ENCODE results near the gene AKAP7. TPM values are rescaled to one million over a fixed set of nuclear protein-coding genes. Genes with fewer than 3 reads are reported as not detected.

AKAP7 gene
- total RNA-seq, 1 donor from 2014 or later: 4.6 TPM

DNA sequence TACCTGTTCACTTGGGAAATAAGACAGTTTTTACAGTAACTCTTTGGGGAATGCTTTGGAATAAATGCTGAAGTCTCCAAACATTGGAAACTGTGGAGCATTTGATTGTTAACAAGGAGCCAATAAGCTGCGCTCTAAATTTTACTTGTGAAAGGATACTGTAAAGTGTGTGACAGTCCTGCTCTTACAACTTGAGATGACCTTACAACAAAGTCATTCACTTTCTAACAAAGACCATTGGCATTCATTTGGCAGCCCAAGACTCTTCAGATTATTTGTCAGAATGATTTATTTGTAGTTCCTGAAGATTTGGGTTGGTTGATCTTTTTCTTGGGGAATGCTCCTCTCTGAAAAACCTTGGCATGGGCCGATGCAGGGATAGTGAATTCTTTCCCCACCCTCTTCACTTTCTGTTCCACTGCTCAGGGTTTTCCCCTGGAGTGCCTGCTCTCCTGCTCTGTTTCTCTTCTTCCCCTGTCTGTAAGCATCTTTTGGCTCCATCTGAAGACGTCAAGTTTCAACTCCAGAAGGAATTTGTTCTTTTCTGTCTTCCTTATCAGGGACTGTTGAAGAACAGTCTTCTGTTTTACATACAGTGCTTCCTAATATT is 116.4 kb downstream of the AKAP7 start:
- no peaks in the 10 kb centered on the region for H3K36me3 Mint-ChIP-seq (ENCODE audit: low read depth, unreplicated experiment)
- Histone ChIP-seq H3K36me3 (ENCODE audit: insufficient read depth, low read length) (no peaks in the 10 kb centered on the region), H3K4me3 (ENCODE audit: insufficient read depth, low read depth, low read length) (no peak overlapping the region), H3K27me3 (ENCODE audit: insufficient read depth, low read length) (no peaks in the 10 kb centered on the region), H3K27ac (ENCODE audit: low read depth, low read length) (no peak overlapping the region), H3K4me2 (ENCODE audit: low read length) (no peak overlapping the region), H2AFZ (ENCODE audit: low read depth, low read length) (no peak overlapping the region), H3K4me1 (ENCODE audit: insufficient read depth, low read length) (no peaks in the 10 kb centered on the region), H3K79me2 (ENCODE audit: insufficient read depth, low read length) (no peaks in the 10 kb centered on the region), H3K9me3 (ENCODE audit: insufficient read depth, low read depth, low read length) (no peaks in the 10 kb centered on the region), H4K20me1 (ENCODE audit: insufficient read depth, low read length) (no peaks in the 10 kb centered on the region), H3K9ac (ENCODE audit: low read length) (no peak overlapping the region)
- no peak overlapping the region for H3K27ac Mint-ChIP-seq (ENCODE audit: unreplicated experiment)
- no peaks in the 10 kb centered on the region for H3K9me3 Mint-ChIP-seq (ENCODE audit: unreplicated experiment)
- H3K4me3 Mint-ChIP-seq (ENCODE audit: unreplicated experiment): no peak overlapping the region
- no peaks in the 10 kb centered on the region for H3K27me3 Mint-ChIP-seq (ENCODE audit: low read depth, unreplicated experiment)
- DNase-seq (ENCODE audit: low read depth) (no peak), FAIRE-seq (no peak)
- H3K4me1 Mint-ChIP-seq (ENCODE audit: low read depth, unreplicated experiment): peaks cover 25% of the 10 kb centered on the region
- no peak for TF ChIP-seq EZH2 (IDR thresholded peaks at IDR 0.05; ENCODE audit: insufficient read depth, low read length)
- TF ChIP-seq, protein P1, sequence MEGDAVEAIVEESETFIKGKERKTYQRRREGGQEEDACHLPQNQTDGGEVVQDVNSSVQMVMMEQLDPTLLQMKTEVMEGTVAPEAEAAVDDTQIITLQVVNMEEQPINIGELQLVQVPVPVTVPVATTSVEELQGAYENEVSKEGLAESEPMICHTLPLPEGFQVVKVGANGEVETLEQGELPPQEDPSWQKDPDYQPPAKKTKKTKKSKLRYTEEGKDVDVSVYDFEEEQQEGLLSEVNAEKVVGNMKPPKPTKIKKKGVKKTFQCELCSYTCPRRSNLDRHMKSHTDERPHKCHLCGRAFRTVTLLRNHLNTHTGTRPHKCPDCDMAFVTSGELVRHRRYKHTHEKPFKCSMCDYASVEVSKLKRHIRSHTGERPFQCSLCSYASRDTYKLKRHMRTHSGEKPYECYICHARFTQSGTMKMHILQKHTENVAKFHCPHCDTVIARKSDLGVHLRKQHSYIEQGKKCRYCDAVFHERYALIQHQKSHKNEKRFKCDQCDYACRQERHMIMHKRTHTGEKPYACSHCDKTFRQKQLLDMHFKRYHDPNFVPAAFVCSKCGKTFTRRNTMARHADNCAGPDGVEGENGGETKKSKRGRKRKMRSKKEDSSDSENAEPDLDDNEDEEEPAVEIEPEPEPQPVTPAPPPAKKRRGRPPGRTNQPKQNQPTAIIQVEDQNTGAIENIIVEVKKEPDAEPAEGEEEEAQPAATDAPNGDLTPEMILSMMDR (IDR thresholded peaks at IDR 0.05; ENCODE audit: insufficient read depth, low read depth, low read length): no peak

DNA sequence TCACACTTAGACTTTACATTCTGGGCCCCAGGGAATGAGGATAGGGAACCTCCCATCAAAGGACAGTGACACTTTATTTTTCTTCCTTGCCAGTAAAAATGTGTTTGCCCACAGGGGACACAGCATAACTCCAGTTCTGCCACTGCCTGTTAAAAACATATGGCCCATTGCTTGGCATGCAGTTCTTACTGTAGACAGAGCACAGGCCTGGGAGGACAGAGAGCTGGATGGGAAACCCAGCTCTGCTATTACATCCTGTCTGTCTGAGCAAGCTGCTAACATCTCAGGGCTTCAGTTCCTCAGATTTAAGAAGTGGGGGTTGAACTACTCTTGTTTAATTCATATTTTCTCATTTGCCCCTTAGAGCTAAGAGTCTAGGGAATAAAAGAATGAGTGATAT is 120.2 kb downstream of the AKAP7 start:
- Histone ChIP-seq H2AFZ (ENCODE audit: low read depth, low read length) (no peak overlapping the region), H3K27ac (ENCODE audit: low read depth, low read length) (no peak overlapping the region), H3K4me1 (ENCODE audit: insufficient read depth, low read length) (no peaks in the 10 kb centered on the region), H3K4me2 (ENCODE audit: low read length) (no peak overlapping the region), H3K36me3 (ENCODE audit: insufficient read depth, low read length) (no peaks in the 10 kb centered on the region), H3K27me3 (ENCODE audit: insufficient read depth, low read length) (no peaks in the 10 kb centered on the region), H3K9me3 (ENCODE audit: insufficient read depth, low read depth, low read length) (no peaks in the 10 kb centered on the region), H4K20me1 (ENCODE audit: insufficient read depth, low read length) (no peaks in the 10 kb centered on the region), H3K9ac (ENCODE audit: low read length) (no peak overlapping the region), H3K79me2 (ENCODE audit: insufficient read depth, low read length) (no peaks in the 10 kb centered on the region), H3K4me3 (ENCODE audit: insufficient read depth, low read depth, low read length) (no peak overlapping the region)
- FAIRE-seq: no peak
- Mint-ChIP-seq H3K4me1 (ENCODE audit: low read depth, unreplicated experiment) (peaks cover 25% of the 10 kb centered on the region), H3K27ac (ENCODE audit: unreplicated experiment) (no peak overlapping the region), H3K36me3 (ENCODE audit: low read depth, unreplicated experiment) (peaks cover under 1% of the 10 kb centered on the region), H3K4me3 (ENCODE audit: unreplicated experiment) (no peak overlapping the region), H3K9me3 (ENCODE audit: unreplicated experiment) (no peaks in the 10 kb centered on the region), H3K27me3 (ENCODE audit: low read depth, unreplicated experiment) (no peaks in the 10 kb centered on the region)
- no peak for DNase-seq (ENCODE audit: low read depth)
- TF ChIP-seq, protein P1 (IDR thresholded peaks at IDR 0.05; ENCODE audit: insufficient read depth, low read depth, low read length): no peak
- TF ChIP-seq EZH2 (IDR thresholded peaks at IDR 0.05; ENCODE audit: insufficient read depth, low read length): no peak

DNA sequence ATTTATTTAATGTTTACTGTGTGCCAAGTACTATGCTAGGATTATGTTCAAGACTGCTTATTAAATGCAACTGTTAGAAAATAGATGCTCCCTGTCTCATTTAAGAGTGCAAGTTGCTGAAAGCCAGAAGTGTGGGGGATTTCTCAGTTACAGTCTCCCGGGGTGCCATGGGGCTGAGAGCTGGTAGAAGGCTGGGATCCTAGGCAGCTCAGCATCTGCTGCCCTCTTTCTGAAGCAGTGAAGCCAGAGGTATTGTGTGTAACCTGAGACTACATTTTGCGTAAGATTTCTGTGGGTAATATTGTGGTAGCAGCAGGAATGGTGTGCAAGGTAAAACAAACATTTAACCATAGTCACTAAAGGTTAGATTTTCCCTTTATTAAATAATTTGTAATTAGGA is 120.6 kb downstream of the AKAP7 start:
- no peaks in the 10 kb centered on the region for H3K9me3 Mint-ChIP-seq (ENCODE audit: unreplicated experiment)
- no peaks in the 10 kb centered on the region for H3K36me3 ChIP-seq (ENCODE audit: insufficient read depth, low read length)
- no peak overlapping the region for H2AFZ ChIP-seq (ENCODE audit: low read depth, low read length)
- H3K79me2 ChIP-seq (ENCODE audit: insufficient read depth, low read length): no peaks in the 10 kb centered on the region
- DNase-seq (ENCODE audit: low read depth): peak; percentile 29
- no peak overlapping the region for H3K27ac ChIP-seq (ENCODE audit: low read depth, low read length)
- H3K36me3 Mint-ChIP-seq (ENCODE audit: low read depth, unreplicated experiment): peaks cover 1% of the 10 kb centered on the region
- H4K20me1 ChIP-seq (ENCODE audit: insufficient read depth, low read length): no peaks in the 10 kb centered on the region
- H3K27me3 ChIP-seq (ENCODE audit: insufficient read depth, low read length): no peaks in the 10 kb centered on the region
- H3K4me3 ChIP-seq (ENCODE audit: insufficient read depth, low read depth, low read length): no peak overlapping the region
- H3K4me1 ChIP-seq (ENCODE audit: insufficient read depth, low read length): no peaks in the 10 kb centered on the region
- FAIRE-seq: no peak
- TF ChIP-seq EZH2 (IDR thresholded peaks at IDR 0.05; ENCODE audit: insufficient read depth, low read length): no peak
- TF ChIP-seq, protein P1 (IDR thresholded peaks at IDR 0.05; ENCODE audit: insufficient read depth, low read depth, low read length): no peak
- H3K4me1 Mint-ChIP-seq (ENCODE audit: low read depth, unreplicated experiment): peaks cover 20% of the 10 kb centered on the region
- no peaks in the 10 kb centered on the region for H3K27me3 Mint-ChIP-seq (ENCODE audit: low read depth, unreplicated experiment)
- H3K4me2 ChIP-seq (ENCODE audit: low read length): no peak overlapping the region
- H3K27ac Mint-ChIP-seq (ENCODE audit: unreplicated experiment): no peak overlapping the region
- H3K4me3 Mint-ChIP-seq (ENCODE audit: unreplicated experiment): no peak overlapping the region
- H3K9ac ChIP-seq (ENCODE audit: low read length): no peak overlapping the region
- H3K9me3 ChIP-seq (ENCODE audit: insufficient read depth, low read depth, low read length): no peaks in the 10 kb centered on the region
